ENCODE data around the gene TEKT1.

GRCh38 chr17:6823011-6823442 is 8.5 kb downstream of the TEKT1 start:
- TF ChIP-seq EZH2 (optimal IDR thresholded peaks at IDR 0.05; ENCODE audit: low read depth, low read length) (no peak), CTCF (IDR thresholded peaks at IDR 0.05; ENCODE audit: low read length) (no peak)
